ENCODE results near the gene ANKRD29. TPM values are rescaled to one million over a fixed set of nuclear protein-coding genes. Genes with fewer than 3 reads are reported as not detected.

Gene ANKRD29
- total and polyA plus RNA-seq, 10 of the 15 experiments (the other 5 are each of a cell fraction or from before 2014, with no cell fraction given) = 0.53 to 9.2 (median 1.6) TPM

- TF ChIP-seq ZBTB11 (CRISPR knock-in tag; IDR thresholded peaks at IDR 0.05) (no peak), HCFC1 (IDR thresholded peaks at IDR 0.05; ENCODE audit: low read length) (no peak), ZNF274 (IDR thresholded peaks at IDR 0.05; ENCODE audit: insufficient read depth, insufficient read length) (no peak)
Measured at GRCh38 chr18:23580677-23581367, 81.9 kb downstream of the ANKRD29 start (continued).

GRCh38 chr18:23578891-23579653 is 83.6 kb downstream of the ANKRD29 start:
- no peak for TF ChIP-seq DPF2 (IDR thresholded peaks at IDR 0.05)
- TF ChIP-seq ZBTB40 (IDR thresholded peaks at IDR 0.05; ENCODE audit: borderline replicate concordance) = no peak
- ChIA-PET POLR2A (no interaction called here), RAD21 (ENCODE audit: unreplicated experiment) (interaction anchor here (0.9 to 1.5 kb wide), 2 partner anchors 66 to 124 kb away, joined by 3 to 5 read pairs; no protein-coding TSS in a partner anchor), SMC1A (ENCODE audit: uncharacterized antibody, unreplicated experiment) (no interaction called here), CTCF (interaction anchor here (0.8 to 4.2 kb wide), 5 partner anchors 12 to 125 kb away, joined by 3 to 27 read pairs (median 3); no protein-coding TSS in a partner anchor)
- Histone ChIP-seq H3K4me1 (ENCODE audit: control insufficient read depth, insufficient read depth, low read length) (peaks cover 24% of the 10 kb centered on the region), H3K27ac (ENCODE audit: control insufficient read depth, insufficient read depth) (no peak overlapping the region), H3K36me3 (ENCODE audit: control insufficient read depth in 2 of 2, insufficient read depth in 2 of 2, low read length in 1 of 2) (peaks cover 0 to 7% of the 10 kb centered on the region in 2 experiments; a peak in 3 of 4 replicates), H3K27me3 (replicated peaks in 1 of 2; ENCODE audit: control insufficient read depth in 2 of 2, insufficient read depth in 2 of 2, low read length in 1 of 2) (no peaks in the 10 kb centered on the region), H3K9me3 (replicated peaks; ENCODE audit: control insufficient read depth, insufficient read depth, low read length) (no peaks in the 10 kb centered on the region), H3K4me2 (ENCODE audit: control insufficient read depth, insufficient read depth) (peak overlapping the region; percentile 25; the same call in 1 of the 2 replicates), H4K20me1 (ENCODE audit: control insufficient read depth, insufficient read depth) (no peaks in the 10 kb centered on the region), H3K4me3 (no peak overlapping the region), H2AFZ (ENCODE audit: control insufficient read depth, low read depth, low read length) (no peak overlapping the region), H3K79me2 (ENCODE audit: control insufficient read depth, insufficient read depth, low read length) (peaks cover 27% of the 10 kb centered on the region), H3K9ac (ENCODE audit: control insufficient read depth, insufficient read depth, low read length) (no peak overlapping the region)
- DNase-seq (ENCODE audit: low read depth, low spot score) (no peak), ATAC-seq (no peak), FAIRE-seq (no peak)
- WGBS (ENCODE audit: insufficient coverage, insufficient replicate concordance, low lambda C conversion rate, missing lambda C conversion rate) = 87% methylated on average over 8 of the region's 8 CpGs
- intact Hi-C loops (cut with micrococcal nuclease; ENCODE audit: unreplicated experiment) (no loop called here), in situ Hi-C loops (cut with MboI) (no loop called here)
- BruUV-seq (replicated peaks) = no TSS peak
